Measurements from ENCODE around the gene TIMM23B.
"Not testable (repeated sequence)": the region's sequence is repeated elsewhere in the genome, so short reads cannot be mapped to it uniquely, and the experiment has no call there.

The TIMM23B gene

GRCh38 chr10:49931959-49932728, 9.7 kb upstream of the TIMM23B start:
- not testable (repeated sequence) for H3K36me3 ChIP-seq (ENCODE audit: control insufficient read depth, insufficient read depth, low read length); H3K27ac ChIP-seq; H2AFZ ChIP-seq; H3K9me3 ChIP-seq (ENCODE audit: control insufficient read depth, low read length); H3K79me2 ChIP-seq; H3K9ac ChIP-seq; H3K4me3 ChIP-seq (ENCODE audit: low read depth, low read length); H3K4me1 ChIP-seq; H3K27me3 ChIP-seq (ENCODE audit: control insufficient read depth, insufficient read depth, low read length); H3K4me2 ChIP-seq (ENCODE audit: low read length)

- H3K4me2 ChIP-seq (ENCODE audit: low read length): peak overlapping the region; percentile 78
- not testable (repeated sequence) for H3K27me3 ChIP-seq (ENCODE audit: control insufficient read depth, insufficient read depth, low read length); H3K4me1 ChIP-seq; H3K36me3 ChIP-seq (ENCODE audit: control insufficient read depth, insufficient read depth, low read length); H3K9me3 ChIP-seq (ENCODE audit: control insufficient read depth, low read length)
- peak overlapping the region; percentile 91 for H2AFZ ChIP-seq
- H3K9ac ChIP-seq: peak overlapping the region; percentile 69
- peak overlapping the region; percentile 75 for H3K4me3 ChIP-seq (ENCODE audit: low read depth, low read length)
- H3K79me2 ChIP-seq: peaks cover 27% of the 10 kb centered on the region
- peak overlapping the region; percentile 22 for H3K27ac ChIP-seq
Observed at GRCh38 chr10:49942339-49942705, 469 bp downstream of the TIMM23B start.

GRCh38 chr10:49943607-49944006, 1.8 kb downstream of the TIMM23B start:
- not testable (repeated sequence) for H2AFZ ChIP-seq; H3K36me3 ChIP-seq (ENCODE audit: control insufficient read depth, insufficient read depth, low read length); H3K9ac ChIP-seq; H3K27me3 ChIP-seq (ENCODE audit: control insufficient read depth, insufficient read depth, low read length); H3K4me1 ChIP-seq; H3K4me2 ChIP-seq (ENCODE audit: low read length); H3K9me3 ChIP-seq (ENCODE audit: control insufficient read depth, low read length); H3K4me3 ChIP-seq (ENCODE audit: low read depth, low read length); H3K27ac ChIP-seq
- peaks cover 27% of the 10 kb centered on the region for H3K79me2 ChIP-seq

GRCh38 chr10:49948142-49948541, 6.3 kb downstream of the TIMM23B start:
- not testable (repeated sequence) for H3K4me2 ChIP-seq (ENCODE audit: low read length); H2AFZ ChIP-seq; H3K27me3 ChIP-seq (ENCODE audit: control insufficient read depth, insufficient read depth, low read length); H3K9me3 ChIP-seq (ENCODE audit: control insufficient read depth, low read length); H3K9ac ChIP-seq; H3K4me1 ChIP-seq; H3K79me2 ChIP-seq; H3K4me3 ChIP-seq (ENCODE audit: low read depth, low read length); H3K36me3 ChIP-seq (ENCODE audit: control insufficient read depth, insufficient read depth, low read length); H3K27ac ChIP-seq

- not testable (repeated sequence) for H3K9ac ChIP-seq; H3K79me2 ChIP-seq; H2AFZ ChIP-seq; H3K36me3 ChIP-seq (ENCODE audit: control insufficient read depth, insufficient read depth, low read length); H3K4me3 ChIP-seq (ENCODE audit: low read depth, low read length); H3K9me3 ChIP-seq (ENCODE audit: control insufficient read depth, low read length); H3K27ac ChIP-seq; H3K27me3 ChIP-seq (ENCODE audit: control insufficient read depth, insufficient read depth, low read length); H3K4me1 ChIP-seq; H3K4me2 ChIP-seq (ENCODE audit: low read length)
Observed at GRCh38 chr10:49948737-49949136, 6.9 kb downstream of the TIMM23B start.

- not testable (repeated sequence) for H3K36me3 ChIP-seq (ENCODE audit: control insufficient read depth, insufficient read depth, low read length); H2AFZ ChIP-seq; H3K9ac ChIP-seq; H3K27me3 ChIP-seq (ENCODE audit: control insufficient read depth, insufficient read depth, low read length); H3K79me2 ChIP-seq; H3K4me2 ChIP-seq (ENCODE audit: low read length); H3K9me3 ChIP-seq (ENCODE audit: control insufficient read depth, low read length); H3K27ac ChIP-seq; H3K4me1 ChIP-seq; H3K4me3 ChIP-seq (ENCODE audit: low read depth, low read length)
Observed at GRCh38 chr10:49952006-49952405, 10.2 kb downstream of the TIMM23B start.

GRCh38 chr10:49953122-49953521, 11.3 kb downstream of the TIMM23B start:
- not testable (repeated sequence) for H3K79me2 ChIP-seq; H2AFZ ChIP-seq; H3K36me3 ChIP-seq (ENCODE audit: control insufficient read depth, insufficient read depth, low read length); H3K4me2 ChIP-seq (ENCODE audit: low read length); H3K9me3 ChIP-seq (ENCODE audit: control insufficient read depth, low read length); H3K27me3 ChIP-seq (ENCODE audit: control insufficient read depth, insufficient read depth, low read length); H3K9ac ChIP-seq; H3K4me1 ChIP-seq; H3K4me3 ChIP-seq (ENCODE audit: low read depth, low read length); H3K27ac ChIP-seq

GRCh38 chr10:49970331-49970857, 28.5 kb downstream of the TIMM23B start:
- H3K4me1 ChIP-seq; H3K9me3 ChIP-seq (ENCODE audit: control insufficient read depth, low read length); H2AFZ ChIP-seq; H3K4me3 ChIP-seq (ENCODE audit: low read depth, low read length); H3K27ac ChIP-seq; H3K4me2 ChIP-seq (ENCODE audit: low read length); H3K27me3 ChIP-seq (ENCODE audit: control insufficient read depth, insufficient read depth, low read length); H3K9ac ChIP-seq; H3K36me3 ChIP-seq (ENCODE audit: control insufficient read depth, insufficient read depth, low read length); H3K79me2 ChIP-seq: not testable (repeated sequence)

GRCh38 chr10:49971466-49971865, 29.6 kb downstream of the TIMM23B start:
- H3K36me3 ChIP-seq (ENCODE audit: control insufficient read depth, insufficient read depth, low read length); H3K79me2 ChIP-seq; H3K27me3 ChIP-seq (ENCODE audit: control insufficient read depth, insufficient read depth, low read length); H3K9ac ChIP-seq; H3K4me1 ChIP-seq; H3K4me2 ChIP-seq (ENCODE audit: low read length); H3K27ac ChIP-seq; H3K4me3 ChIP-seq (ENCODE audit: low read depth, low read length); H2AFZ ChIP-seq; H3K9me3 ChIP-seq (ENCODE audit: control insufficient read depth, low read length): not testable (repeated sequence)

GRCh38 chr10:49972094-49972493, 30.2 kb downstream of the TIMM23B start:
- not testable (repeated sequence) for H3K4me3 ChIP-seq (ENCODE audit: low read depth, low read length); H3K27ac ChIP-seq; H3K27me3 ChIP-seq (ENCODE audit: control insufficient read depth, insufficient read depth, low read length); H3K4me2 ChIP-seq (ENCODE audit: low read length); H3K9me3 ChIP-seq (ENCODE audit: control insufficient read depth, low read length); H2AFZ ChIP-seq; H3K36me3 ChIP-seq (ENCODE audit: control insufficient read depth, insufficient read depth, low read length); H3K9ac ChIP-seq; H3K4me1 ChIP-seq; H3K79me2 ChIP-seq

GRCh38 chr10:49977756-49978155, 35.9 kb downstream of the TIMM23B start:
- H3K4me2 ChIP-seq (ENCODE audit: low read length); H2AFZ ChIP-seq; H3K4me3 ChIP-seq (ENCODE audit: low read depth, low read length): not testable (repeated sequence)

More at GRCh38 chr10:49977756-49978155, 35.9 kb downstream of the TIMM23B start:
- H3K79me2 ChIP-seq; H3K36me3 ChIP-seq (ENCODE audit: control insufficient read depth, insufficient read depth, low read length); H3K9ac ChIP-seq; H3K27me3 ChIP-seq (ENCODE audit: control insufficient read depth, insufficient read depth, low read length); H3K4me1 ChIP-seq; H3K9me3 ChIP-seq (ENCODE audit: control insufficient read depth, low read length); H3K27ac ChIP-seq: not testable (repeated sequence)
